Forelimb muscle (tissue), 1 donor: ENCODE results near the gene CARD9. TPM values are rescaled to one million over a fixed set of nuclear protein-coding genes. Genes with fewer than 3 reads are reported as not detected.

Experiments
- DNase-seq: peaks from one replicate; pipeline ENCODE4 v3.0.0-alpha.2; 2013; ENCODE audit warnings: low read depth
- polyA plus RNA-seq: library from polyadenylated mRNA; unstranded; fragments of 120-200 nt; gene quantifications from one replicate; pipeline ENCODE4 v1.2.1, GENCODE V29; 2013; ENCODE audit not compliant: insufficient read length

CARD9 gene
- polyA plus RNA-seq, 1 donor = 0.82 TPM

DNA sequence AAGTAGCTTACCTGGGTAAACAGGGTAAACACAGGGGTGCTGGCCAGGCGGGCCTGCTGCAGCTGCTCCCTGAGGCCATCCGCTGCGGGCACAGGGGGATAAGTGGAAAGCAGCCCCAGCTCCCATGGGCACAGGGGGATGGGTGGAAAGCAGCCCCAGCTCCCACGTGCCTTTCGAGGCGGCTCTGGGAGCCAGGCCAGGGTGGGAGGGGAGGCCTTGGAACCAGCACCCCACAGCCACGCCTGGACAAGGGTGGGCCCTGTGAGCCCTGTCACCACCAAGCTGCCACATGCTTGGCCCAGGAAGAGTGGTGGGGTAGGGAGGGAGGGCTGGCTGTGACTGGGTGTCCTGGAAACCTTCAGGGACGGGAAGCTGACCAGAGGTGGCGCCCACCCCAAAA lies 7.8 kb upstream of the CARD9 start:
- no peak for DNase-seq

DNA sequence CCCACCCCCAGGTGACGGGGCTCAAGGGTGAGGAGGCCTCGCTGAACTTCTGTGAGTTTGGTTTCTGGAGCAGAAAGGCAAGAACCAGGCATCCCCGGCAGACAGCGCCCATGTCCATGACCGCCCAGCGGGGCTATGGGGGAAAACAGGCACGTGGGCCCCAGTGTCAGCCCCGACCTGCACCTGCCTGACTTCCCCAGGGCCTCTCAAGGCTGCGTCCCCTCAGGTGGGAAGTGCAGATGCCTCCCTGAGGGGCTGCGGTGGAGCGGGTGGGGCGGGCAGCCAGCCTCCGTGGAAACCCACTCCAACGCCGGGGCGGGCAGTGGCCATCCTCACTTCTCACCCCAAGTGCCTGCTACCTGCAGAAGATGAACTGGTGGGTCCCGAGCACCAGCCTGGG lies 6.9 kb upstream of the CARD9 start:
- DNase-seq = no peak

DNA sequence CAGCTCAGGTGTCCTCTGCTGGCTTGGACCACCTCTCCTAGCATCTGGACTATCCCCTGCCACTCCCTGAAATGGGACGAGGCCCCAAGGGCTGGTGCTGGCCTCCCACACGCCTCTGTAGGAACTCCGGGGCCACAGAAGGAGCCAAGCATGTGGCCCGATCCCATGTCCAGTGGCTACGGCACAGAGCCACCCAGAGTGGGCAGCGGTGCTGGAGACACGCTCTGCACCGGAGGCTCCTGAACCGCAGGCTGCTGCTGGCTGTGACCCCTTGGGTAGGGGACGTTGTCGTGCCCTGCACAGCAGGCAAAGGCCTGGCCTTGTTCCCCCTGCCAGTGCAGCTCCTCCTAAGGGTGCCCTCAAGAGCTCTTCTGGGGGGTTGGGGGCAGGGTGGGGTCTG lies 6.4 kb upstream of the CARD9 start:
- no peak for DNase-seq

DNA sequence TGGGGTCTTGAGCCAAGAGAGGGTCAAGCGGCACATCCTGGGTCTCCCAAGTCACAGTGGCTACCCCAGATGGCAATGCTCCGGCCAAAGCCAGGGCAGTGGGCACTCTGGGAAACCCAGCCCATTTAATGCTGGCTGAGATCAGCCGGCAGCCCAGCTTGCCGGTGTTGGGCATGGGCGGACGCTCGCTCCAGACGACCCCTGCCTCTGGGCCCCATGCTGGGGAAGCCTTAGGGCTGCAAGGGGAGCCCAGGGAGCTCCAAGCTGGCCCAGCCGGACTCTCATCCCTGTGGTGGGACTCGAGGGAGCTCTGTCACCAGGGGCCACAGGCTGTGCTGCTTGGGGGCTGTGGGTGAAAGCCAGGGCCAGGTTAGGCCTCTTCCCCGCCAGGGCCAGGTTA lies 5.9 kb upstream of the CARD9 start:
- no peak for DNase-seq

DNA sequence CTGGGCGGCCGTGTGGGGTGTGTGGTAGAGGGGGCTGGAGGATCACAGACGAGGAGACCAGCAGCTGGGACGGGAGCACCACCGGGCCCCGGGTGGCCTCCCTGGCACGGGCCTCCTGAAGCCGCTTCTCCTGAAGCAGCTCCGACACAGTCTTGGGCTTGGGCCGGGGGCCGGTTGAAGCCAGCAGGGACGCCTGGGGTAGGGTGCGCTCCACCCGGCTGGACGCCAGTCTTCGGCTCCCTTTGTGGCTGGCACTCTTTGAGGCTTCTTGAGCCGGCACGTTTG lies 5.5 kb upstream of the CARD9 start:
- DNase-seq = no peak

DNA sequence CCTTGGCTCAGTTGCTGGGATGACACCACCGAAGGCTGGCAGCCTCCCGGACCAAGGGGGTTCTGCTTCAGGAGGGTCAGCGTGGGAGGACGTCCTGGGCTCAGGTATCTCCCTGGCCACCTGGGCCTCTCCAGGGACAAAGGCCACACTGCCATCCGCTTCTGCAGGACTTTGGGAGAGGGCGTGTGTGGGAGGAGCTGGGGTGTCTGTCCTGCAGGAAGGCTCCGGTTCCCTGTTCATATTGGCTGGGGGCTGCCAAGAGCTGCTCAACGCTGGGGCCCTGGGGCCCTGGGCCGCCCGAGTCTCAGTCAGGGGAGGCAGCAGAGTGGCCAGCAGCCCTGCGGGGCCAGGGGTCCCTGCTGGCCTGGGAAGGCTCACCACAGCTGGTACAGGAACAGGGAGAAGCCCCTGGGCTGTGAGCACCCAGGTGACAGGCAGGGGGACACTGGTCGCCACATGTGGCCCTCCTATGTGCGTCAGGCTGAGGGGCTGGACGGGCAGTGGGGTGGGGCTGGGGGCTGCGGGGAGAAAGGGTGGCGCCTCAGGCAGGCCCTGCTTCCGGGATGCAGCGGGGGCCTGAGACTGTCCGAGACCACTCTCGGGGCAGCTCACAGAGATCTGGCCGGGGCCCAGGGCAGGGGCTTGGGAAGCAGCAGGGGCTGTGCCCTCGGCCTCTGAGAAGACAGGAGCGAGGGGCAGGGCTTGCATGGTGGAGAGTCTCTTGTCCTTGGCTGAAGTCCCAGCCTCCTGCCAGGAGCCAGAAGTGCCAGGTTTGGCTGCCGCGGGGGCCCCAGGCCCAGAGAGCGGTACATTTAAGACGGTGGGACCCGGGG lies 4.9 kb upstream of the CARD9 start:
- DNase-seq = no peak

DNA sequence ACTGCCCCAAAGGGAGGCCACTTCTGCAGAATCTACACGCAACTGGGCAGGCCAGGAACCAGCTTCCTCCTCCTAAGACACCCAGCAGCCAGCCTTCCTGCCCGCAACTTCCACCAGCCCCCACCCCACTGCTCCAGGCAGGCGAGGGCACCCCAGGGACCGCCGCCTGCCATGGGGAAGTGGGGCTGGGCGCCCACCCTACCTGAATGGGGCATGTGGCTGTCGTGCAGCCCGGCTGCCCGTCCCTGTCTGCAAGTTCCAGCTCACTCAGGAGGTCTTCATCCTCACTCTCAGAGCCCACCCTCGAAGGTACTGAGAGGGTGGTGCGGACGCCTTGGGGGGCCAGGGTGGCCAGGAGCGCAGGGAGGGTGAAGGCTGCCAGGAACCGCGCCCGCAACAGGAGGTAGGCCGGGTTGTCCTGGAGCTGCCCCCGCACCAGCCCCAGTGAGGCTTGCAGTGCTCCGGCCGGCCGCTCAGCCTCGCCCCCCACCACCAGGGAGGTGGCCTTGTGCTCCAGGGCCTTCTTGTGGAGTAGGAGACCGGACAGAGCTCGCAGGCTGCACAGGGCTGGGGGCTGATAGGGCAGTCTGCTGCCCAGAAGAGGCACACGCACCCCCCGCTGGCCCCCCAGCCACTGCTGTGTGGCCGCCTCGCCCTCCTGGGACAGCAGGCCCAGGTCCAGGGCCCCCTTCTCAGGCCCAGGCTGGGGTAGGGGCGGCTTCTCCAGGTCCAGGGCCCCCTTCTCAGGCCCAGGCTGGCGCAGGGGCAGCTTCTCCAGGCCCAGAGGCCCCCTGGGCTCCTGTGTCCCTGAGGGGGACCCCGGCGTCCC lies 4.1 kb upstream of the CARD9 start:
- DNase-seq = no peak

DNA sequence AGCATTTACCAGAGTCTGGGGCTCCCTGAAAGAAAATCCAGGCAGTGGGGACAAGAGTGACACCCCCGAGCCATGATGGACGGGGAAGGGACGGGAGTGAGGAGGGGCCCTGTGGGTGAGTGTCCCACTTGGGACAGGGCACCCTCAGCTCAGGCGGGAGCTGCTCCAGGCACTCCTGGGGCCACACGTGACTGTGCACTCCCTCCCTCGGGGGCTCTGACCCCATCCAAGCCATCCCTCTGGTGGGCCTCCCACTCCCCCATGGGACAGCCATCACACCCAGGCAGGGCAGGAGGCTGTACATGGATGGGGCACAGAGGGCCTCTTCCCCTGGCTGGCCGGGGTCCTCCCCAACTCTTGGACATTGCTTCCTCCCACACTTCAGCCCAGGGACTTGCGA lies 3.0 kb upstream of the CARD9 start:
- DNase-seq = no peak

DNA sequence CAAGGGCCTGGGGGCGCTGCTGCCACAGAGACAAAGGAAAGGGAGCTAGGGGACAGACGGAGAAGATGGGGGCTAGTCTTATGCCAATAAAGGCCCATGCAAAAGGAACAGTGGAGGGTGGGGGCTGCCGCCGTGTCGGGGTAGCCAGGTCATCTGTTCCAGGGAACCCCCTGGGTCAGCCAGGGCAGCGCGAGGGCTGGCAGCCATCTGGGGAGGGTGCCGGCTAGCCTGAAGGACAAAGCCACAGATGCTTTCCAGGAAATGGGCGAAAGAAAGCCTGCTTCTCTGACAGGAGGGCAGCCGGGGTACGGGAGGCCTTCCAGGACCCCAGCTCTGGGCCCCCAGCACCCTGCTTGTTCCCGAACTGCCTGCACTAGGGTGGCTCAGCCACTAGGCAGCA lies 1.6 kb upstream of the CARD9 start:
- DNase-seq = no peak

DNA sequence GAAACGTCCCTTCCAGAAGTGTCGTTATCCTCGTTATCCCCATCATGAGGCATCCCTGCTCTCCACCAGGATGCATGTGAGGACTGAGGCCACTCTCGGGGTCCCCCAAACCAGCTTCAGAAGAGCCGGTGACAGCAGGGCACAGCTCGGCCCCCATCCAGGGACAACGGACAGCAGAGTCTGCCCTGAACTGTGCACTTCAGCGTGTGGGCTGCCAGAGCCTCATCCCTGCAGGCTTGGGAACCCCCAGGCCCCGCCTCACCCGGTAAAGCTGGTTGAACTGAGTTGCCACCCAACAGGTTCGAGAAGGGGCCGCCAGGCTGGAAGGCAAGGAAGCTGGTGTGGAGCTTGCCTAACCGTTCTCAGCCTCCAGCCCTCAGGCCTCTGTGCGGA lies 710 bp upstream of the CARD9 start:
- DNase-seq = no peak

DNA sequence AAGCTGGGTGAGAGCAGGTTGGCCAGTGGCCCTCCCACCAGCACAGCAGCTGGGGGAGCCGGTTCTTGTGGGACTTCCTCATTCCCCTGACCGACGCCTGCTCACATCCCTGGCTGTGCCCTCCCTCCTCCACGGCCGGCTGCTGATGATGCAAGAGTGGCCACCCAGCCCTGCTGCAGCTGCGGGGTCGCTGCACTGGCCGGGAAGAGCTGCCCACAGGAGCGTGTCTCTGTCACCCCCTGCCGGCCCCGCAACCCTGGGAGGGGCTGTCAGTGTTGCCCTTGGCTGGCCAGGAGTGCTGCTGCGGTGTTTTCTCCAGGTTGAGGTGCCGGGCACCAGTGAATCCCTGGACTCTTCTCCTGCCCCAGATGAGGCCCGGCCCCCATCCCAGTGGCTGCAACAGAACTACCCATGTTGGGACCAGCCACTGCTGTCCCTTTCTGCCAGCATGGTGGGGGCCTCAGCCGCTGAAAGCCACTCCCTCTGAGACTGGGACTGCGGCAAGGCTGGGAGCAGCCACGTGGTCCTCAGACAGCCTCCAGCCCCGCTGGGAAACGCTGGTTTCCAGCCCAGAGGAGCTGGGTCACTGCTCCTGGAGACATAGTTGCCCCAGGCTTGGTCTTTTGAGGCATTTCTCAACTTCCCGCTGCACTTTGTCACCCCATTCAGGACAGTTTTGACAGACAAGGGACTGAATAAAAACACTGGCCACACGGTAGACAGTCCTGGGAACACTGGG lies 739 bp downstream of the CARD9 start:
- no peak for DNase-seq

DNA sequence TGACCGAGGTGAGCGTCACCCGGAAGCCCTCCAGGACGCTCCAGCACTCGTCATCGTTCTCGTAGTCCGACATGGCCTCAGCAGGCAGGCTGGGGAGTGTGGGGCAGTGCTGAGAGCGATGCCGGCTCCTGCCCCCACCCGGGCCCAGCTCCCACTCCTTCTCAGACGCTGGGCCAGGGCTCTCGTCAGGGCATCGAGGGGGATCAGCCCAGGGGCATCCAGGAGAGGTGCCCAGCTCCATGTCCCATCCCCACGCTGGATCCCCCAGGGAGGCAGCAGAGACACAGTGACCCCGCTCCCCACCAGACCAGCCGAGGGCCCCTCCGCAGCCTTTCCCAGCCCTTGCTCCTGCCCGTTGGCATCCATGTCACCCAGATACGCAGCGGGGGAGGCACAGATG lies 1.5 kb downstream of the CARD9 start:
- DNase-seq = no peak

DNA sequence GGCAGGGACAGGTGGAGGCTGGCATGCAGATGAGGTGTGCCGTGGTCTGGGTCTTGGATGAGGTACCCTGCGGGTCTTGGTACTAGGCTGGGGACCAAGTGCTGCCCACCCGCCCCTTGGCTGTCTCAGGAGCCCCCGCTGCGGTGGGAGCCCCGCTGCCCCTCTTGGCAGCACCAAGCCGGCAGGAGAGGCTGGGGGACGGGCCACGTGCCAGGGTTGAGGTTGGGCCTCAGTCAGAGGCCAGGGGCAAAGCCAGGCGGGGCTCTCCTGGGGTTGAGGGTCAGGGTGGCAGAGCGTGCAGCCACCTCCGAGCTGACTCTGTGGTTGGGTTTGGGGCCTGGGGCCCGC lies 2.0 kb downstream of the CARD9 start:
- DNase-seq = no peak

DNA sequence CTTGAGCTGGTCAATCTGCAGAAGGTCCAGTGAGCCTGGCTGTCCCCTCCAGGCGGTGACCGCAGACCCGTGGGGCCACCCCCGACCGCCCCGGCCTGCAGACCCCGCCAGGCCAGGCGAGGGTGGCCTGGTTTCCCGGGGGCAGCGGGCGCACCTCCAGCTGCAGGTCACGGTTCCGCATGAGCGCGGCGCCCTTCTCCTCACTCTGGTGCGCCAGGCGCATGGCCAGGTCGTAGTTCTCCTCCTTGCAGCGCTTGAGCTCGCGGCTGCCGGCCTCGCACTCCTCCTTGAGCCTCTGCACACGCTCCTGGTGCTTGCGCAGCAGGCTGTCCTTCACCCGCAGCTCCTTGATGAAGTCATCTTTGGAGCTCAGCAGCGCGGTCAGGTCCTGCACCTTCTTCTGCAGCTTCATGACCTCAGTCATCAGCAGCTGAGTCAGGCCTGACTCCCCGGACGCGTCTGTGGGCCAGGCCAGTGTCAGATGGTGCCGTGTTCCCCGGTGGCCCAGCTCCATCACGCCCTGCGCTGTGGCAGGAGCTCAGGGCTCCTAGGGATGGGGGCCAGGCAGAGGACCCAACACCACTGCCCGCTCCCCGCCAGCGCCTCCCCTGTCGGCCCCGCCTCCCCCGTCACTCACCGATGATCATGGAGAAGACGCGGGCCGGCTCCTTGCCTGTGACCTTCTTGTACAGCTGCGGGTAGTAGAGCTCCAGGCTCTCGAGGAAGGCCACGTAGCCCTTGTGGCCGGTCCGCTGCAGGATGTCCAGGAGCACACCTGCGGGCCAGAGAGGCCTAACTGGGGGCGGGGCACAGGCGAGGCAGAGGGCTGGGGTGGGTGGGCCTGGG lies 2.6 kb downstream of the CARD9 start:
- no peak for DNase-seq

DNA sequence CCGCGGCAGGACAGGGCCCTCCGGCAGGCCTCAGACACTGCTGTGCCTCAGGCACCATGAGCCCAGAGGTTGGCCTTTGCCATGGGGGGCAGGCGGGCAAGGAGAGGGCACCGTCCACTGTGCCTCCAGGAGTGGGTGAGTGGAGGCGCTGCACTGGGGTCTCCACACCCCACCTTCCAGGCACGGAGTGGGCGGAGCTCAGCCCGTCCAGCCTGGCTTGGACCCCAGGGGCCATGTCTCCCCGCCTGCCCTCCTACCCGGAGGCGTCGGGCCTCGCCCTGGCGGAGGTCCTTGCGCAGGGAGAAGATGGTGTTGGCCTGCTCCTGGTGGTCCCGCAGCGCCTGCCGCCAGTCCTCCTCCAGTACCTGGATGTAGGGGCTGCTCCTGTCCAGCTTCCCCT lies 3.4 kb downstream of the CARD9 start:
- no peak for DNase-seq

DNA sequence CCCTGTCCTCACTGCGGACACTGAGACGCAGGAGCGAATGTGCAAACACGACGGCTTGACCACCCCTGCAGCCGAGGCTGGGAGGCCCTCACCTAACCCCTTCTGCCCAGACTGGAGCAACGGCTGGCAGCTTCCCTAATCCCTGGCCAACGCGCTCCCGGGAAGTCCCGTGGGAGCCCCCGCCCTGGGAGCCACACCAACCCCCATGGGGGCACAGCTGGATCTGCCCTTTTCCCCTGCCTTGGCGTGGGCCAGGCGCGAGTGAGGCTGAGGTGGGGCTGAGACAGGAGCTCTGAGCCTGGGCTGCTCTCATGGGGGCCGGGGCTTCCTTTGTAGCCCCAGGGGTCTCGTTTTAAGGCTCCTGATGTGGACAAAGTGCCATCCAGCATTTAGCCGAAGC lies 5.3 kb downstream of the CARD9 start:
- no peak for DNase-seq

DNA sequence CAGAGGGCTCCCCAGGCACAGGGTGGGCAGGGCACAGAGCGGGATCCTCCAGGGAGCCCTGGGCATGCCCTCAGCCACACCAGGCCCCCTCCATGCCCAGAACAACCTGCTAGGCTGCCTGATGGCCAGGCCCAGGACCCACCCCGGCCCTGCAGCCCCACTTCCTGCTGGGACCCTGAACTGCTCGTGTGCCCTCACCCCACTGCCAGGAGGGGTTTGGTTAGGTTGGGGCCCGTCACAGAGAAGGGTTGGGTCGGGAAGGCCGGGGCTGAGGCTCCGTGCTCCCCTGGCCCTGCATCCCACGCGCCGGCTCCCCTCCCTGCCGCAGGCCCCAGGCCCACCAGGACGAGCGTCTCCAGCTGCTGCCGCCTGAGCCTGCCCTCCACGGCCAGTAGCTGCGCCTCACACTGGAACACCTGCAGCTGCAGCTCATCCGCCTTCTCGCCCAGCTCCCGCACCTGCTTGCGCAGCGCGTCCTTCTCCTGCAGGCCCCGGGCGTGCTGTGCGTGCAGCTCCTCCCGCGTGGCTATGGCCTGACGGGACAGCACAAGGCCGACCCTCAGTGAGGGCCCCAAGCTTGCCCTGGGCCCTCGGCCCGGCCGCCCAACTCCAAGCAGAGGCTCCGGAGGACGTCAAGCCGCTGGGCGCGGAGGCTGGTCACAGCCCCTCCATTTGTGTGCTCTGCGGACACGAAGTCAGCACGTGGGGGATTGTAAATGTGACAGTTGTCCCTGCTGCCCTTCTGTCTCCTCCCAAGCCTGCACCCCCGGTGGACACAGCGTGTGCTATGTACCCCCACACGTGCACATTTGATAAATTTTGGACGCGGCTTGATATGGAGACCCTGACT lies 5.9 kb downstream of the CARD9 start:
- no peak for DNase-seq

DNA sequence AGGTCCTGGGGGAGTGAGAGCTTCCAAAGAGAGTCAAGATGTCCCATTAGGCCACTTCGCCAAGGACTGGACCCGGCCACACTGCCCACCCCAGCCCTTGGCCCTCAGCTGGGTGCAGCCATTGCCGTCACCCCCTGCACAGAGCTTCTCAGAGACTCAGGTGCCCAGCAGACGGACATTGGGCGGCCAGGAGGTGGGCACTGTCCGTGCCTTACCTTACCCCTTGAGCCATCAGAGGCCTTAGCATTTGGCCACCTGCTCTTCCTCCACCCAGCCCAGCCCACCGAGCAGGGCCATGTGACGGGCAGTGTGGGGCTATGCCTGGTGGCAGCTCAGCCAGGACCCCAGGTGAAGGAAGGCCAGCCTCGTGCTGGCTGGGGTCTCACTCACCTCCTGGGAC lies 6.6 kb downstream of the CARD9 start:
- DNase-seq = no peak

DNA sequence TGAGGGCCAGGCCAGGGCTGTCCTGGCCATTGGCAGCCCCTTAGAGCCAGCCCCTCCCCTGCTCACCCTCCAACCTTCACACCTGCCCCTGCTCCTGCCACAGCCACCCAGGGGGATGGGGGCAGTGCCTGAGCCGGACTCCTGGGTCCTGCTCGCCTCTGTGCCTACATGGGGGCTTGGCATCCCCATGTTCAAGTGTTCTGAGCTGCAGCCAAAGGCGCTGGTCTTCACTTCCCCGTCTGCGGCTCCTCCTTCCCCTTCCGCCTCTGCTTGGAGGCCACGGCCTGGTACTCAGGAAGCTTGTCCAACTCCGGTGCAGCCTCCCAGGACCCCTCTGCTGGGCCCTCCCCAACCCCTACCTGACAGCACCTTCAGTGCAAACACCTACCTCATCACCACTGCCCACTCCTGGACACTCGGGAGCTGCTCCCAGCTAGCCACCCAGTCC lies 7.7 kb downstream of the CARD9 start:
- DNase-seq = no peak

DNA sequence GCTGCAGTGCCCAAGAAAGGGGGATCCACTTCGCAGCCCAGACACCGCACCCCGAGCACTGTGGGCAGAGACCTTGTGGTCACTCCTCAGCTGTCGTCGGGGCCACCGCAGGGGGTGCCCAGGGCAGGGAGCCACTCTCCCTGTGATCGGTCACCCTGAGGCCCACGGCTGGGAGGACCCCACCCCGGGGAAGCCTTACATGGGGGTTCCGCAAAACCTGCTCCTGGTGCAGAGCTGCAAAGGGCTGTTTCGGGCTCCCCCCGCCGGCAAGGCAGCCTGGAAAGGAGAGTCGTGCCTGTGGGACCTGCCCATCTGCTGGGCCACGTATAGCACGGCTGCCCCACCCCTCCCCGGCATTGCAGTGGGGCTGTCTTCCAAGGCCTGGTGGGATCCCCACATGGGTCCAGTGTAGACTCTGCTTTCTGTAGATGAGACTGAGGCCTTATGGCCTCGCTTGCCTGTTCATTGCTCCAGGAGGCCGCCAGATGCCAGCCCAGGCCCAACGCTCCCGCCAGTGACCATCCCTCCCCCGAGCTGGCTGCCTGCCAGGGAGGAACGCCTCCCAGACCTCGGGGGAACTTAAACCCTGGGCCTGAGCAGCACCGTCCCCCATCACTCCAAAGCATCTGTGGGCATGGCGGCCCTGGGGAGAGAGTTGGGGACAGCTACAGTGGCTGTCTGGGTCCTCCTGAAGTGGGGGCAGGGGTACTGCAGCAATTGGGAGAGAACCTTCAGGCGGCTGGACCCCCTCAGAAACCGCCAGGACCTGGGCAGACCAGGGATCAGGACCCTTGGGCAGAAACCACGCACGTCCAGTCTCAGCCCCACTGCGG lies 8.3 kb downstream of the CARD9 start:
- DNase-seq = no peak
